B cell (primary cell): ENCODE results near the gene AKAP6.

Source experiments
- EZH2 ChIP-seq: IDR thresholded peaks from 2 replicates; pipeline ENCODE4 v1.6.1; 2012; ENCODE audit warnings: borderline replicate concordance, low read depth, mild to moderate bottlenecking, moderate library complexity, low read length; ENCODE audit not compliant: insufficient read depth, poor library complexity, severe bottlenecking
- TF ChIP-seq, protein P1 (sequence below): fragments of 200-600 bp; IDR thresholded peaks from one replicate; pipeline ENCODE4 v1.8.0; 2022; ENCODE audit warnings: antibody characterized with exemption, mild to moderate bottlenecking

- TF ChIP-seq, protein P1, sequence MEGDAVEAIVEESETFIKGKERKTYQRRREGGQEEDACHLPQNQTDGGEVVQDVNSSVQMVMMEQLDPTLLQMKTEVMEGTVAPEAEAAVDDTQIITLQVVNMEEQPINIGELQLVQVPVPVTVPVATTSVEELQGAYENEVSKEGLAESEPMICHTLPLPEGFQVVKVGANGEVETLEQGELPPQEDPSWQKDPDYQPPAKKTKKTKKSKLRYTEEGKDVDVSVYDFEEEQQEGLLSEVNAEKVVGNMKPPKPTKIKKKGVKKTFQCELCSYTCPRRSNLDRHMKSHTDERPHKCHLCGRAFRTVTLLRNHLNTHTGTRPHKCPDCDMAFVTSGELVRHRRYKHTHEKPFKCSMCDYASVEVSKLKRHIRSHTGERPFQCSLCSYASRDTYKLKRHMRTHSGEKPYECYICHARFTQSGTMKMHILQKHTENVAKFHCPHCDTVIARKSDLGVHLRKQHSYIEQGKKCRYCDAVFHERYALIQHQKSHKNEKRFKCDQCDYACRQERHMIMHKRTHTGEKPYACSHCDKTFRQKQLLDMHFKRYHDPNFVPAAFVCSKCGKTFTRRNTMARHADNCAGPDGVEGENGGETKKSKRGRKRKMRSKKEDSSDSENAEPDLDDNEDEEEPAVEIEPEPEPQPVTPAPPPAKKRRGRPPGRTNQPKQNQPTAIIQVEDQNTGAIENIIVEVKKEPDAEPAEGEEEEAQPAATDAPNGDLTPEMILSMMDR: no peak
- TF ChIP-seq EZH2: no peak
Measured at GRCh38 chr14:32474478-32475195, 145.5 kb downstream of the AKAP6 start.
